ENCODE data around the gene THBS2.
"Not testable (repeated sequence)": the region's sequence is repeated elsewhere in the genome, so short reads cannot be mapped to it uniquely, and the experiment has no call there.

The THBS2 gene

GRCh38 chr6:169300916-169301315 is 47.3 kb upstream of the THBS2 start:
- Histone ChIP-seq H3K4me3 (ENCODE audit: low read length, poor library complexity, severe bottlenecking) (no peak overlapping the region), H4K20me1 (ENCODE audit: insufficient read depth, low read length, poor library complexity, severe bottlenecking) (no peaks in the 10 kb centered on the region), H3K36me3 (ENCODE audit: insufficient read depth, low read length) (no peaks in the 10 kb centered on the region), H3K4me1 (ENCODE audit: insufficient read depth, low read length, poor library complexity, severe bottlenecking) (no peaks in the 10 kb centered on the region), H2AFZ (ENCODE audit: low read length) (no peak overlapping the region), H3F3A (ENCODE audit: low read depth) (no peaks in the 10 kb centered on the region), H3K9me3 (ENCODE audit: insufficient read depth, low read depth, low read length) (peaks cover 7% of the 10 kb centered on the region; the same call in 1 of the 2 replicates), H3K9ac (ENCODE audit: low read depth, low read length, poor library complexity, severe bottlenecking) (no peak overlapping the region), H3K9me2 (replicated peaks; ENCODE audit: low read depth, low read length) (no peaks in the 10 kb centered on the region), H3K4me2 (ENCODE audit: low read depth, low read length, poor library complexity, severe bottlenecking) (no peak overlapping the region), H3K27me3 (ENCODE audit: insufficient read depth, low read length, poor library complexity, severe bottlenecking) (no peaks in the 10 kb centered on the region), H3K79me2 (ENCODE audit: insufficient read depth, low read length) (no peaks in the 10 kb centered on the region)
- no peak for TF ChIP-seq CTCF (conservative IDR thresholded peaks at IDR 0.05; ENCODE audit: low read length)
- no peak for TF ChIP-seq EZH2phosphoT487 (IDR thresholded peaks at IDR 0.05; ENCODE audit: borderline replicate concordance)

DNA sequence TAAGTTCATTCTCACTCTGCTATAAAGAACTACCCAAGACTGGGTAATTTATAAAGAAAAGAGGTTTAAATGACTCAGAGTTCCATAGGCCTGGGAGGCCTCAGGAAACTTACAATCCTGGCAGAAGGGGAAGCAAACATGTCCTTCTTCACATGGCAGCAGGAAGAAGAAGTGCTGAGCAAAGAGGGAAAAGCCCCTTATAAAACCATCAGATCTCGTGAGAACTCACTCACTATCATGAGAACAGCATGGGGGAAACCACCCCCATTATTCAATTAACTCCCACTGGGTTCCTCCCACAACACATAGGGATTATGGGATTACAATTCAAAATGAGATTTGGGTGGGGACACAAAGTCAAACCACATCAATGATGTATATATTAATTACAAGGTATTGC is 45.0 kb upstream of the THBS2 start:
- not testable (repeated sequence) for H4K20me1 ChIP-seq (ENCODE audit: insufficient read depth, low read length, poor library complexity, severe bottlenecking); H3K4me3 ChIP-seq (ENCODE audit: low read length, poor library complexity, severe bottlenecking); H3K9me2 ChIP-seq (replicated peaks; ENCODE audit: low read depth, low read length); H2AFZ ChIP-seq (ENCODE audit: low read length); H3F3A ChIP-seq (ENCODE audit: low read depth); H3K9me3 ChIP-seq (ENCODE audit: insufficient read depth, low read depth, low read length); H3K4me1 ChIP-seq (ENCODE audit: insufficient read depth, low read length, poor library complexity, severe bottlenecking); H3K27me3 ChIP-seq (ENCODE audit: insufficient read depth, low read length, poor library complexity, severe bottlenecking); H3K9ac ChIP-seq (ENCODE audit: low read depth, low read length, poor library complexity, severe bottlenecking); H3K79me2 ChIP-seq (ENCODE audit: insufficient read depth, low read length); H3K4me2 ChIP-seq (ENCODE audit: low read depth, low read length, poor library complexity, severe bottlenecking); H3K36me3 ChIP-seq (ENCODE audit: insufficient read depth, low read length)

DNA sequence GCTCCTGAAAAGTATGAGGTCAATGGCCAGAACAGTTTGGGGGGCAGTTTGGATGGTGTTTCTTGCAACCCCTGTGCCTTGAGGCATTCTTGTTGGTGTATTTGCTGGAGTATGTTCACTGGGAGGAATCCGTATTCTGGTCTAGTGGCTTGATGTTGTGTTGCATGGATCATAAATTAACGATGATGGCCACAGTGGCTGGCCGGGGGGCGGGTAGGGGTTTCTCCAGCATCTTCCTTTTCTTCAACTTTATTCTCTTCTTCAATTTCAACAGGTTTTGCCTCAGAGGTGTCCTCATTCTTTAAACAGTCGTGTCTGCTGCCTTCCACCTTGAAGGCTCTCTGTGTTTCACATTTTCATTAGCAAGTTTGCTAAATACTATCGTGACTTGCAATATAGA is 43.0 kb upstream of the THBS2 start:
- Histone ChIP-seq H3K27me3 (ENCODE audit: insufficient read depth, low read length, poor library complexity, severe bottlenecking) (no peaks in the 10 kb centered on the region), H3K9me2 (replicated peaks; ENCODE audit: low read depth, low read length) (no peaks in the 10 kb centered on the region), H3K4me1 (ENCODE audit: insufficient read depth, low read length, poor library complexity, severe bottlenecking) (no peaks in the 10 kb centered on the region), H3K4me3 (ENCODE audit: low read length, poor library complexity, severe bottlenecking) (no peak overlapping the region), H3K9me3 (ENCODE audit: insufficient read depth, low read depth, low read length) (no peaks in the 10 kb centered on the region), H3K4me2 (ENCODE audit: low read depth, low read length, poor library complexity, severe bottlenecking) (no peak overlapping the region), H3K9ac (ENCODE audit: low read depth, low read length, poor library complexity, severe bottlenecking) (no peak overlapping the region), H3K36me3 (ENCODE audit: insufficient read depth, low read length) (no peaks in the 10 kb centered on the region), H3K79me2 (ENCODE audit: insufficient read depth, low read length) (no peaks in the 10 kb centered on the region), H2AFZ (ENCODE audit: low read length) (no peak overlapping the region), H4K20me1 (ENCODE audit: insufficient read depth, low read length, poor library complexity, severe bottlenecking) (no peaks in the 10 kb centered on the region), H3F3A (ENCODE audit: low read depth) (no peaks in the 10 kb centered on the region)
- TF ChIP-seq CTCF (conservative IDR thresholded peaks at IDR 0.05; ENCODE audit: low read length), result no peak
- no peak for TF ChIP-seq EZH2phosphoT487 (IDR thresholded peaks at IDR 0.05; ENCODE audit: borderline replicate concordance)

- no peaks in the 10 kb centered on the region for H3K4me1 ChIP-seq (ENCODE audit: insufficient read depth, low read length, poor library complexity, severe bottlenecking)
- no peak overlapping the region for H3K9ac ChIP-seq (ENCODE audit: low read depth, low read length, poor library complexity, severe bottlenecking)
- H3K27me3 ChIP-seq (ENCODE audit: insufficient read depth, low read length, poor library complexity, severe bottlenecking), result no peaks in the 10 kb centered on the region
- no peak for TF ChIP-seq EZH2phosphoT487 (IDR thresholded peaks at IDR 0.05; ENCODE audit: borderline replicate concordance)
- TF ChIP-seq CTCF (conservative IDR thresholded peaks at IDR 0.05; ENCODE audit: low read length), result no peak
- no peaks in the 10 kb centered on the region for H4K20me1 ChIP-seq (ENCODE audit: insufficient read depth, low read length, poor library complexity, severe bottlenecking)
- H3K9me3 ChIP-seq (ENCODE audit: insufficient read depth, low read depth, low read length), result no peaks in the 10 kb centered on the region
- no peaks in the 10 kb centered on the region for H3K9me2 ChIP-seq (replicated peaks; ENCODE audit: low read depth, low read length)
- no peaks in the 10 kb centered on the region for H3K79me2 ChIP-seq (ENCODE audit: insufficient read depth, low read length)
- H3K4me2 ChIP-seq (ENCODE audit: low read depth, low read length, poor library complexity, severe bottlenecking), result no peak overlapping the region
- no peaks in the 10 kb centered on the region for H3K36me3 ChIP-seq (ENCODE audit: insufficient read depth, low read length)
- H3F3A ChIP-seq (ENCODE audit: low read depth), result no peaks in the 10 kb centered on the region
- H3K4me3 ChIP-seq (ENCODE audit: low read length, poor library complexity, severe bottlenecking), result no peak overlapping the region
- no peak overlapping the region for H2AFZ ChIP-seq (ENCODE audit: low read length)
These were observed 42.5 kb upstream of the THBS2 start for GRCh38 chr6:169296170-169296569.
